Fibroblast of the aortic adventitia (primary cell): Measurements from ENCODE around the gene CRACR2A. TPM values are rescaled to one million over a fixed set of nuclear protein-coding genes. Genes with fewer than 3 reads are reported as not detected.

ENCODE experiments used
- DNase-seq: peaks from one replicate; pipeline ENCODE4 v3.0.0-alpha.2; 2010; ENCODE audit warnings: low read depth
- H3K4me3 ChIP-seq: 2 replicates; pipeline ENCODE4 v1.5.1; 2011; ENCODE audit warnings: low read depth, mild to moderate bottlenecking, control low read depth, low read length, moderate library complexity
- CTCF ChIP-seq: IDR thresholded peaks from 2 replicates; pipeline ENCODE4 v1.5.1; 2011; ENCODE audit warnings: mild to moderate bottlenecking, low read length, control low read depth, inconsistent platforms; ENCODE audit not compliant: insufficient read depth
- total RNA-seq: library from RNA; depleted of rRNA; stranded (reverse); fragments of >200 nt; gene quantifications from 2 replicates; pipeline ENCODE4 v1.2.3, GENCODE V29; 2012; ENCODE audit warnings: low replicate concordance

CRACR2A gene
- total RNA-seq, 1 donor, result 4.8 TPM

GRCh38 chr12:3771853-3772252 lies 18.9 kb upstream of the CRACR2A start:
- no peak for DNase-seq
- no peak for TF ChIP-seq CTCF
- no peak overlapping the region for H3K4me3 ChIP-seq

- no peak overlapping the region for H3K4me3 ChIP-seq
- peak; percentile 81 for DNase-seq
- TF ChIP-seq CTCF, result no peak
Observed at GRCh38 chr12:3770891-3771290, 18.0 kb upstream of the CRACR2A start.

- no peak for TF ChIP-seq CTCF
- no peak for DNase-seq
- H3K4me3 ChIP-seq, result no peak overlapping the region
Observed at GRCh38 chr12:3768911-3769447, 16.1 kb upstream of the CRACR2A start.

GRCh38 chr12:3761116-3761735 lies 8.3 kb upstream of the CRACR2A start:
- no peak for DNase-seq
- no peak for TF ChIP-seq CTCF

DNA sequence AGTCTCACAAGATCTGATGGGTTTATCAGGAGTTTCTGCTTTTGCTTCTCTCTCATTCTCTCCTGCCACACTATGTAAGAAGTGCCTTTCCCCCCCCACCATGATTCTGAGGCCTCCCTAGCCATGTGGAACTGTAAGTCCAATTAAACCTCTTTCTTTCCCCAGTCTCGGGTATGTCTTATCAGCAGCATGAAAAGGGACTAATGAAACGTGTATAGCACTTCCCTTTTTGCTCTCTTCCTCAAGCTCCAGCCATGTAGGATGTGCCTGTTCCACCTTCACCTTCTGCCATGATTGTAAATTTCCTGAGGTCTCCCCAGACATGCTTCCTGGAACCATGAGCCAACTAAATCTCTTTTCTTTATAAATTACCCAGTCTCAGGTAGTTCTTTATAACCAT lies 7.0 kb upstream of the CRACR2A start:
- DNase-seq, result no peak
- no peak for TF ChIP-seq CTCF
- no peak overlapping the region for H3K4me3 ChIP-seq

More at GRCh38 chr12:3761116-3761735, 8.3 kb upstream of the CRACR2A start:
- H3K4me3 ChIP-seq, result no peak overlapping the region

DNA sequence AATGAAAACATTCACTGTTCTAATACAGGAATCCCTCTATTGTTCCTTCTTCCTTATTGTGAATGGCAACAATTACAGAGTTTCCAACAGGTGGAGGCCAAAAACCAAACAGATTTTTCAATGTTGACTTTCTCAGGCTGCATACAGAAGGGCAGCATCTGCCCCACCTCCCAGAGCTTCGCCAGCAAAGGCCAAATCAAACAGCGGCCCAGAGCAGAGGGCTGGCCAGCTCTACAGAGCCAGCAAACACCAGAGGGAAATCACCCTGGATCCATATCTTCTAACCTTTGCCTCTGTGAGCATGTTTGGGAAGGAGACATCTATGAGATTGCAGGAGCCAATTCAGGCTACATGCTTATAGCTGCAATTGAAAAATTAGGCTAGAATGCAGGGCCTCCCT lies 4.4 kb upstream of the CRACR2A start:
- no peak for TF ChIP-seq CTCF
- DNase-seq, result no peak
- no peak overlapping the region for H3K4me3 ChIP-seq

- no peak overlapping the region for H3K4me3 ChIP-seq
- no peak for DNase-seq
- TF ChIP-seq CTCF, result no peak
Observed at GRCh38 chr12:3755898-3756297, 3.0 kb upstream of the CRACR2A start.
